H1 (cell line): Measurements from ENCODE around the gene ARMC3. TPM values are rescaled to one million over a fixed set of nuclear protein-coding genes. Genes with fewer than 3 reads are reported as not detected.

Source experiments
- CTCF ChIA-PET: fragments of 300-600 bp; sonication (Branson Sonifier 250); formaldehyde crosslinking; loops from one replicate; lab custom pipeline; 2021; ENCODE audit not compliant: partially characterized antibody; lab: Charles Lee
- POLR2A ChIA-PET: fragments of 300-600 bp; sonication (Branson Sonifier 250); formaldehyde crosslinking; loops from one replicate; lab custom pipeline; 2021; ENCODE audit warnings: inconsistent platforms; ENCODE audit not compliant: partially characterized antibody; lab: Charles Lee
- DNase-seq, 2 experiments: peaks; one replicate each; pipeline versions ENCODE4 v3.0.0 to v3.0.0-alpha.2; 2010 to 2022; ENCODE audit warnings: low spot score in 2 of 2, low read depth in 1 of 2, mixed read lengths in 1 of 2
- FAIRE-seq: peaks from 2 replicates; lab custom pipeline; 2011; peaks lifted over from hg19 to GRCh38; lab: Jason Lieb, UNC
- H2AFZ ChIP-seq: 2 replicates; pipeline ENCODE4 v1.8.1; 2012; ENCODE audit warnings: low read length, inconsistent platforms
- H2AK5ac ChIP-seq: 2 replicates; pipeline ENCODE4 v1.6.1; 2013; ENCODE audit warnings: low read depth, low read length
- H2BK120ac ChIP-seq: replicated peaks from 2 replicates; pipeline ENCODE3; 2013; ENCODE audit warnings: low read depth, low read length, inconsistent platforms
- H2BK12ac ChIP-seq: 2 replicates; pipeline ENCODE4 v1.6.1; 2013; ENCODE audit warnings: low read depth, low read length
- H2BK15ac ChIP-seq: 2 replicates; pipeline ENCODE4 v1.6.1; 2013; ENCODE audit warnings: low read length
- H2BK20ac ChIP-seq: 2 replicates; pipeline ENCODE4 v1.6.1; 2013; ENCODE audit warnings: low read length
- H2BK5ac ChIP-seq: 2 replicates; pipeline ENCODE4 v1.6.1; 2013; ENCODE audit warnings: low read depth, low read length
- H3K14ac ChIP-seq: 2 replicates; pipeline ENCODE4 v1.6.1; 2013; ENCODE audit warnings: inconsistent platforms; ENCODE audit not compliant: insufficient read length
- H3K18ac ChIP-seq: 2 replicates; pipeline ENCODE4 v1.6.1; 2013; ENCODE audit warnings: low read length; ENCODE audit errors: extremely low read depth
- H3K23ac ChIP-seq: 2 replicates; pipeline ENCODE4 v1.6.1; 2013; ENCODE audit warnings: inconsistent platforms; ENCODE audit not compliant: insufficient read length
- H3K23me2 ChIP-seq: 2 replicates; pipeline ENCODE4 v1.6.1; 2013; ENCODE audit warnings: low read depth, low read length
- H3K27ac ChIP-seq: 2 replicates; pipeline ENCODE4 v1.6.1; 2011; ENCODE audit warnings: low read depth, low read length, inconsistent platforms
- H3K27me3 ChIP-seq, 4 experiments: replicated peaks in 1 of 4; 1 replicate in 1 of 4; 2 replicates in 3 of 4; pipeline versions ENCODE4 v1.6.1 to v1.8.1; 2011 to 2013; ENCODE audit warnings: low read length in 3 of 4, mild to moderate bottlenecking in 3 of 4, inconsistent platforms in 2 of 4, mixed read lengths in 2 of 4, moderate library complexity in 1 of 4; ENCODE audit not compliant: control insufficient read depth in 3 of 4, insufficient read depth in 3 of 4; ENCODE audit errors: extremely low read depth in 1 of 4
- H3K36me3 ChIP-seq, 4 experiments: 2 replicates each; pipeline versions ENCODE4 v1.6.1 to v1.8.1; 2011 to 2013; ENCODE audit warnings: mild to moderate bottlenecking in 4 of 4, low read length in 3 of 4, moderate library complexity in 2 of 4, control low read depth in 1 of 4, inconsistent platforms in 1 of 4; ENCODE audit not compliant: insufficient read depth in 4 of 4, control insufficient read depth in 2 of 4
- H3K4ac ChIP-seq: replicated peaks from 2 replicates; pipeline ENCODE3; 2013; ENCODE audit warnings: low read length, low read depth, mixed read lengths, inconsistent platforms; ENCODE audit not compliant: insufficient read length
- H3K4me1 ChIP-seq, 4 experiments: replicated peaks in 1 of 4; 1 replicate in 1 of 4; 2 replicates in 3 of 4; pipeline versions ENCODE4 v1.6.1 to v1.8.1; 2011 to 2013; ENCODE audit warnings: low read length in 3 of 4, inconsistent platforms in 2 of 4, mixed read lengths in 1 of 4; ENCODE audit not compliant: insufficient read depth in 4 of 4, control insufficient read depth in 3 of 4
- H3K4me2 ChIP-seq, 2 experiments: 2 replicates each; pipeline versions ENCODE4 v1.6.1 to v1.8.1; 2011 to 2013; ENCODE audit warnings: low read depth in 2 of 2, low read length in 2 of 2, control low read depth in 1 of 2, inconsistent platforms in 1 of 2, mild to moderate bottlenecking in 1 of 2; ENCODE audit not compliant: insufficient read depth in 1 of 2
- H3K4me3 ChIP-seq, 4 experiments: fragments of 200-600, 300-600 bp in 1 of 4; sonication (generic), shearing (Covaris generic), sonication (Bioruptor Twin) in 1 of 4; 2 replicates each; pipeline versions ENCODE4 v1.5.1 to v1.8.1; 2011 to 2016; ENCODE audit warnings: low read length in 4 of 4, low read depth in 3 of 4, control low read depth in 2 of 4, inconsistent platforms in 2 of 4, mild to moderate bottlenecking in 2 of 4, mixed read lengths in 1 of 4, moderate library complexity in 1 of 4; ENCODE audit not compliant: insufficient read depth in 2 of 4; ENCODE audit errors: extremely low read depth in 1 of 4
- H3K56ac ChIP-seq: replicated peaks from 2 replicates; pipeline ENCODE3; 2013; ENCODE audit warnings: low read depth, mild to moderate bottlenecking, mixed read lengths, low read length, inconsistent platforms; ENCODE audit not compliant: insufficient read length
- H3K79me1 ChIP-seq: 2 replicates; pipeline ENCODE4 v1.6.1; 2013; ENCODE audit warnings: low read depth, low read length, control low read depth
- H3K79me2 ChIP-seq, 2 experiments: 2 replicates each; pipeline versions ENCODE4 v1.6.1 to v1.8.1; 2012 to 2013; ENCODE audit warnings: low read length in 2 of 2, mild to moderate bottlenecking in 2 of 2, inconsistent platforms in 1 of 2; ENCODE audit not compliant: insufficient read depth in 2 of 2, control insufficient read depth in 1 of 2
- H3K9ac ChIP-seq, 4 experiments: replicated peaks in 1 of 4; 1 replicate in 1 of 4; 2 replicates in 3 of 4; pipeline versions ENCODE4 v1.6.1 to v1.8.1; 2011 to 2013; ENCODE audit warnings: low read depth in 3 of 4, low read length in 3 of 4, control low read depth in 2 of 4, mild to moderate bottlenecking in 2 of 4, moderate library complexity in 2 of 4, inconsistent platforms in 1 of 4; ENCODE audit errors: extremely low read depth in 1 of 4
- H3K9me3 ChIP-seq, 2 experiments: 2 replicates each; pipeline versions ENCODE4 v1.6.1 to v1.8.1; 2012 to 2013; ENCODE audit warnings: mild to moderate bottlenecking in 2 of 2, moderate library complexity in 2 of 2, control low read depth in 1 of 2, inconsistent platforms in 1 of 2, low read depth in 1 of 2, low read length in 1 of 2, mixed read lengths in 1 of 2; ENCODE audit not compliant: insufficient read depth in 2 of 2
- H4K20me1 ChIP-seq, 2 experiments: replicated peaks in 1 of 2; 2 replicates each; pipeline versions ENCODE3 to v1.8.1; 2011 to 2013; ENCODE audit warnings: inconsistent platforms in 2 of 2, low read length in 2 of 2, mild to moderate bottlenecking in 1 of 2; ENCODE audit not compliant: insufficient read depth in 2 of 2, control insufficient read depth in 1 of 2
- H4K5ac ChIP-seq: 2 replicates; pipeline ENCODE4 v1.6.1; 2013; ENCODE audit warnings: low read length, low read depth, mixed read lengths, inconsistent platforms; ENCODE audit not compliant: insufficient read length
- H4K8ac ChIP-seq: 2 replicates; pipeline ENCODE4 v1.8.0; 2013; ENCODE audit warnings: mild to moderate bottlenecking, moderate library complexity, low read length, inconsistent platforms; ENCODE audit not compliant: insufficient read depth; ENCODE audit errors: extremely low read depth
- H4K91ac ChIP-seq: replicated peaks from 2 replicates; pipeline ENCODE3; 2013; ENCODE audit warnings: low read length, mixed read lengths, inconsistent platforms; ENCODE audit not compliant: insufficient read length
- ASH2L ChIP-seq: fragments of 200-600, 300-600 bp; sonication (generic); IDR thresholded peaks from one replicate; pipeline ENCODE4 v1.7.1; 2017; ENCODE audit warnings: low read length
- BRCA1 ChIP-seq: IDR thresholded peaks from 2 replicates; pipeline ENCODE4 v1.6.1; 2012; ENCODE audit warnings: low read depth, low read length, improper control_type of control experiment
- HDAC2 ChIP-seq, 2 experiments: fragments of 300-600 bp in 1 of 2; sonication (generic) in 1 of 2; IDR thresholded peaks; 2 replicates each; pipeline ENCODE4 v1.6.1; 2011 to 2012; ENCODE audit warnings: low read depth in 2 of 2, low read length in 2 of 2, mild to moderate bottlenecking in 2 of 2, moderate library complexity in 2 of 2, borderline replicate concordance in 1 of 2, inconsistent platforms in 1 of 2
- NANOG ChIP-seq: IDR thresholded peaks from 2 replicates; pipeline ENCODE4 v1.6.1; 2011; ENCODE audit warnings: low read length, low read depth, mild to moderate bottlenecking, inconsistent platforms; ENCODE audit not compliant: insufficient read depth, poor library complexity, severe bottlenecking
- TBP ChIP-seq: IDR thresholded peaks from 2 replicates; pipeline ENCODE4 v1.6.1; 2011; ENCODE audit warnings: low read depth, low read length, improper control_type of control experiment
- WGBS, 2 experiments: shearing (Covaris generic) in 1 of 2; methylation state at CpG; one replicate each; pipeline versions ENCODE4 v1.1.6 to v1.1.7; 2013 to 2015; ENCODE audit warnings: low lambda C conversion rate in 2 of 2, mixed read lengths in 2 of 2, inconsistent platforms in 1 of 2, low coverage in 1 of 2, missing lambda C conversion rate in 1 of 2; ENCODE audit not compliant: insufficient replicate concordance in 2 of 2, insufficient coverage in 1 of 2, insufficient read length in 1 of 2; ENCODE audit errors: extremely low coverage in 1 of 2, missing lambda C conversion rate in 1 of 2; 5-methylcytosine and 5-hydroxymethylcytosine counted together
- polyA plus RNA-seq, 7 experiments: library from polyadenylated mRNA; depleted of rRNA in 3 of 7; stranded (reverse) in 5 of 7; unstranded in 2 of 7; fragments of >200 nt in 5 of 7; fragments of 200-250 nt in 2 of 7; gene quantifications; 1 replicate in 5 of 7; 2 replicates in 1 of 7; 4 replicates in 1 of 7; pipeline versions ENCODE4 v1.2.1 to v1.2.3, GENCODE V29; 2011 to 2013; ENCODE audit warnings: missing spikeins in 2 of 7, mixed read lengths in 2 of 7
- total RNA-seq: library from RNA; stranded (reverse); fragmentation: NEBNext Ultra II Directional; extraction: Animal tissue kit (Norgen Biotek cat#: 25700); gene quantifications from 2 replicates; pipeline ENCODE4 v1.2.1, GENCODE V29; 2021
- TF ChIP-seq, protein P1 (sequence below): IDR thresholded peaks from 2 replicates; pipeline ENCODE4 v1.6.1; 2012; ENCODE audit warnings: inconsistent platforms
- TF ChIP-seq, protein P2 (sequence below): IDR thresholded peaks from 2 replicates; pipeline ENCODE4 v1.6.1; 2012; ENCODE audit warnings: inconsistent platforms

The ARMC3 gene
- total and polyA plus RNA-seq, 2 of the 8 experiments (the other 6 are each of a cell fraction or from before 2014, with no cell fraction given), result 0.15 TPM

DNA sequence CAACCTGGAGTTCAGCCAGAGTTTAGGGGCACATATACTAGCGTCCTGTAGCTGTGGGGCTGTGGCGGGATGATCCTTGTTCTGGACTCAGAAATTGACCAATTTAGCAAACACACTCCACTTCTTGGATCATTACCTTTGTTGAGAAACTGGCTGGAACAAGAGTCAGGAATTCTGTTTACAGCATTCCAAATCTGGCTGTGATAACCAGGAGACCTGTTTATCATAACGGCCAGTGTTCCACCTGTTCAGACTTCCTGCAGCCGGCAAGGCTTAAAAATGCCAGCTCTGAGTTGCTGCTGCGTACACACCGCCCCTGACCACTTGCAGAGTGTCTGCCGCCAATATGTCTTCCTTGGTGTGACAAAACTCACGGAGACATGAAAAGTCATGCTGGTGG, 64.8 kb downstream of the ARMC3 start:
- Histone ChIP-seq H3K27ac (no peak overlapping the region), H3K36me3 (no peaks in the 10 kb centered on the region), H4K5ac (no peak overlapping the region), H2BK5ac (no peak overlapping the region), H4K8ac (no peak overlapping the region), H2BK20ac (no peak overlapping the region), H3K18ac (no peak overlapping the region), H2BK15ac (no peak overlapping the region), H3K4me2 (no peak overlapping the region), H3K4ac (no peak overlapping the region), H3K14ac (no peak overlapping the region), H3K4me3 (no peak overlapping the region), H3K23me2 (no peaks in the 10 kb centered on the region), H2BK12ac (no peak overlapping the region), H3K23ac (no peak overlapping the region), H3K56ac (no peak overlapping the region), H2BK120ac (no peak overlapping the region), H3K79me2 (no peaks in the 10 kb centered on the region), H3K9me3 (no peaks in the 10 kb centered on the region), H2AK5ac (no peak overlapping the region), H3K79me1 (no peaks in the 10 kb centered on the region), H4K91ac (no peak overlapping the region), H4K20me1 (no peaks in the 10 kb centered on the region), H3K4me1 (peaks cover 0 to 5% (median 1%) of the 10 kb centered on the region in 4 experiments; a peak in 2 of 7 replicates), H3K9ac (no peak overlapping the region), H2AFZ (no peak overlapping the region), H3K27me3 (no peaks in the 10 kb centered on the region)
- no peak for TF ChIP-seq ASH2L
- no peak for TF ChIP-seq TBP
- TF ChIP-seq, protein P1, sequence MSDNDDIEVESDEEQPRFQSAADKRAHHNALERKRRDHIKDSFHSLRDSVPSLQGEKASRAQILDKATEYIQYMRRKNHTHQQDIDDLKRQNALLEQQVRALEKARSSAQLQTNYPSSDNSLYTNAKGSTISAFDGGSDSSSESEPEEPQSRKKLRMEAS, result no peak
- TF ChIP-seq, protein P2, sequence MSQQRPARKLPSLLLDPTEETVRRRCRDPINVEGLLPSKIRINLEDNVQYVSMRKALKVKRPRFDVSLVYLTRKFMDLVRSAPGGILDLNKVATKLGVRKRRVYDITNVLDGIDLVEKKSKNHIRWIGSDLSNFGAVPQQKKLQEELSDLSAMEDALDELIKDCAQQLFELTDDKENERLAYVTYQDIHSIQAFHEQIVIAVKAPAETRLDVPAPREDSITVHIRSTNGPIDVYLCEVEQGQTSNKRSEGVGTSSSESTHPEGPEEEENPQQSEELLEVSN, result no peak
- TF ChIP-seq NANOG, result no peak
- no peak for TF ChIP-seq HDAC2 (IDR thresholded peaks at IDR 0.05; ENCODE audit: borderline replicate concordance in 1 of 2, low read depth in 2 of 2, low read length in 2 of 2)
- TF ChIP-seq BRCA1, result no peak
- no peak for FAIRE-seq
- no peak for DNase-seq
- 92% methylated on average over 8 of the region's 8 CpGs; no CpG with 5 or more reads in 1 of the 2 experiments for WGBS, 2 experiments
- ChIA-PET CTCF (interaction anchor here (1.3 to 1.6 kb wide), 2 partner anchors 372 to 419 kb away, joined by 3 to 8 read pairs; no protein-coding TSS in a partner anchor), POLR2A (no interaction called here)
